ENCODE data around the gene TMEM53.

DNA sequence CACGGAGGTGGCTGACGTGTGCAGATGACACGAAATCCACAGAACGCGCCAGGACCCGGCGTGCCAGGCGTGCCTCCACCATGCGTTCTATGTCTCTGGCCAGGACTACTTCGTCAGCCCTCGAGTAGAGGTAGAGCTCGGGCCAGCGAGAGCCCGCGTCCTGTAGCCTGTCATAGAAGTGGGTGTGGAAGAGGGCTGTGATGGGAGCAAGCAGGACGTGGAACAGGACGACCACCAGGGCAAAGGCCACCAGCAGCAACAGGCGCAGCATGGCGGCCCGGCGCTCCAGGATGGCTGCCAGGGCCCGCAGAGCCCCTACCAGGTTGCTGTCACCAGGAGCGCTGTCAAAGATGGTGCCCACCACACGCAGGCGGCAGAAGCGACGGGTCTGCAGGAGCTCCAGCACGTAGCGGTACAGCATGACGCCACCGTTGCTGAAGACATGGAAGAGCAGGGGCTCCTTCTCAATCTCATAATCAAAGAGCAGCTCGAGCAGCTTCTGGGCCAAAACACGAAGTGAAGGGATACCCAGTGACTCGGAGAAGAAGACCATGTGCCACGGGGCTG lies 19.6 kb downstream of the TMEM53 start:
- TF ChIP-seq, protein P1, sequence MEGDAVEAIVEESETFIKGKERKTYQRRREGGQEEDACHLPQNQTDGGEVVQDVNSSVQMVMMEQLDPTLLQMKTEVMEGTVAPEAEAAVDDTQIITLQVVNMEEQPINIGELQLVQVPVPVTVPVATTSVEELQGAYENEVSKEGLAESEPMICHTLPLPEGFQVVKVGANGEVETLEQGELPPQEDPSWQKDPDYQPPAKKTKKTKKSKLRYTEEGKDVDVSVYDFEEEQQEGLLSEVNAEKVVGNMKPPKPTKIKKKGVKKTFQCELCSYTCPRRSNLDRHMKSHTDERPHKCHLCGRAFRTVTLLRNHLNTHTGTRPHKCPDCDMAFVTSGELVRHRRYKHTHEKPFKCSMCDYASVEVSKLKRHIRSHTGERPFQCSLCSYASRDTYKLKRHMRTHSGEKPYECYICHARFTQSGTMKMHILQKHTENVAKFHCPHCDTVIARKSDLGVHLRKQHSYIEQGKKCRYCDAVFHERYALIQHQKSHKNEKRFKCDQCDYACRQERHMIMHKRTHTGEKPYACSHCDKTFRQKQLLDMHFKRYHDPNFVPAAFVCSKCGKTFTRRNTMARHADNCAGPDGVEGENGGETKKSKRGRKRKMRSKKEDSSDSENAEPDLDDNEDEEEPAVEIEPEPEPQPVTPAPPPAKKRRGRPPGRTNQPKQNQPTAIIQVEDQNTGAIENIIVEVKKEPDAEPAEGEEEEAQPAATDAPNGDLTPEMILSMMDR (conservative IDR thresholded peaks at IDR 0.05 in 1 of 2, IDR thresholded peaks at IDR 0.05 in 1 of 2; ENCODE audit: low read depth in 1 of 2, low read length in 2 of 2), result no peak
- no peak for TF ChIP-seq EZH2 (IDR thresholded peaks at IDR 0.05; ENCODE audit: low read length, missing control alignments)
